ENCODE results near the gene ZSWIM6. TPM values are rescaled to one million over a fixed set of nuclear protein-coding genes. Genes with fewer than 3 reads are reported as not detected.

ZSWIM6 gene
- total RNA-seq, 1 experiment from 2014 or later = 4.2 TPM

DNA sequence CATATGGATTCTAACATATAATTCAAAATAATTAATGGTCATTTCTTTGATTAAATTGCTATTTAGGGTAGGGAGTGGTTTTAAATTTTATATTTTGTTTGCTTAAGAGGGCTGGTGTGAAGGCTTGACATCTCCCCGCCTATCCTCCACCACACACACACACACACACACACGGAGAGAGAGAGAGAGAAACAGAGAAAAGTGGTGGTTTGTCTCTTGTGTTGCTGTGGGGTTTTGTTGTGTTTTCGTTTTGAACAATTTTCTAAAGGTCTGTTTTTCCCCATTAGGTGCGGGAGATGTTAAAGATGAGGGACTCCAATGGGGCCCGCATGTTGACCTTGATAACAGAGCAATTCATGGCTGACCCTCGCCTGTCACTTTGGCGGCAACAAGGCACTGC lies 161.9 kb downstream of the ZSWIM6 start:
- Histone ChIP-seq H3K27ac (ENCODE audit: low read length) (no peak overlapping the region), H3K79me2 (ENCODE audit: low read length) (no peaks in the 10 kb centered on the region), H3K9ac (ENCODE audit: low read length) (no peak overlapping the region), H4K20me1 (ENCODE audit: insufficient read depth, low read depth, low read length) (0 out of 2 replicates have a peak, but pooled peaks cover 3% of the 10 kb centered on the region), H3K27me3 (ENCODE audit: low read length) (no peaks in the 10 kb centered on the region), H2AFZ (ENCODE audit: low read length) (no peak overlapping the region), H3K9me2 (replicated peaks; ENCODE audit: insufficient read depth, low read length) (no peaks in the 10 kb centered on the region), H3K9me3 (ENCODE audit: low read length) (no peaks in the 10 kb centered on the region), H3K4me2 (ENCODE audit: low read depth, low read length, poor library complexity, severe bottlenecking) (no peak overlapping the region), H3K36me3 (ENCODE audit: insufficient read depth, low read length) (no peaks in the 10 kb centered on the region), H3K4me1 (ENCODE audit: low read length) (no peaks in the 10 kb centered on the region), H3K4me3 (ENCODE audit: low read length) (no peak overlapping the region)
- no peak for DNase-seq

DNA sequence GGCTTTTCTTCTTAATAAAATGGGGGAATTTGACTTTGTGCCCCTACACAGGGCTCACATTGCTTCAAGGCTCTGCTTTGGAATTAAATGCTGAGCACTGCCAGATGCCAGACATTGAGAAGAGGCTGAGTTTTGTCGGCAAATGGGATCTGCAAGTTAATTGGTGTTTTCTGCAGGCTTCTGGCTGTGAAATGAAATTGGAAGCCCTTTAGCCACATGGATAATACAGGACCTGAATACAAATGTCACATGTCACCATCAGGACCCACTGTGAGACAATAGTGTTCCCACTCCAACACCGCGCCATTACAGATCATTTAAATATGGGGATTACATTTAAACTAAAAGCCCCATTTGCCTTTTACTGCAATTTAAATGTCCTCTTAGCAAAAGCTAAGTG lies 164.4 kb downstream of the ZSWIM6 start:
- no peaks in the 10 kb centered on the region for H3K79me2 ChIP-seq (ENCODE audit: low read length)
- no peak overlapping the region for H3K27ac ChIP-seq (ENCODE audit: low read length)
- no peaks in the 10 kb centered on the region for H3K36me3 ChIP-seq (ENCODE audit: insufficient read depth, low read length)
- H3K9me3 ChIP-seq (ENCODE audit: low read length) = no peaks in the 10 kb centered on the region
- no peak overlapping the region for H3K4me2 ChIP-seq (ENCODE audit: low read depth, low read length, poor library complexity, severe bottlenecking)
- H3K9me2 ChIP-seq (replicated peaks; ENCODE audit: insufficient read depth, low read length) = no peaks in the 10 kb centered on the region
- DNase-seq = no peak
- H3K4me3 ChIP-seq (ENCODE audit: low read length) = no peak overlapping the region
- no peaks in the 10 kb centered on the region for H3K27me3 ChIP-seq (ENCODE audit: low read length)
- H3K9ac ChIP-seq (ENCODE audit: low read length) = no peak overlapping the region
- H3K4me1 ChIP-seq (ENCODE audit: low read length) = no peaks in the 10 kb centered on the region
- peaks cover 10% of the 10 kb centered on the region; the same call in 1 of the 2 replicates for H4K20me1 ChIP-seq (ENCODE audit: insufficient read depth, low read depth, low read length)
- no peak overlapping the region for H2AFZ ChIP-seq (ENCODE audit: low read length)

DNA sequence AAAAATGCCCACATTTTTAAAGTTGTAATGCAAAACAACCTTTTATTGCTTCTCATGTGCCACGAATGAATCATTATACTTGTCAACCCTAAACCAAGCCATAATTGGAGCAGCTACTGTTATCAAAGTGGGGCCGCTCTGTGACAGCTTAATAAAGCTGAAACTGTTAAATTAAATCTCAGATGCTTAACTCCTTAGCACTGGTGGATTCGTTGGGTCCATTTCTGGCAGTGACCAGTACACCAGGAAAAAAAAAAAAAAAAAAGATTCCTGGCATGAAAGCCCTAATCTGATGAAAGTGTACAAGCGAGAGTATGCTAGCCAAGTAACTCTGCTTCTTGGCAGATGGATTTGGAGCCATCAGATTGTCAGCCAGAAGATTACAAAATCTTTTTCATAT lies 164.8 kb downstream of the ZSWIM6 start:
- Histone ChIP-seq H3K79me2 (ENCODE audit: low read length) (no peaks in the 10 kb centered on the region), H3K27me3 (ENCODE audit: low read length) (no peaks in the 10 kb centered on the region), H3K27ac (ENCODE audit: low read length) (no peak overlapping the region), H3K4me2 (ENCODE audit: low read depth, low read length, poor library complexity, severe bottlenecking) (no peak overlapping the region), H3K4me3 (ENCODE audit: low read length) (no peak overlapping the region), H3K9ac (ENCODE audit: low read length) (no peak overlapping the region), H3K36me3 (ENCODE audit: insufficient read depth, low read length) (no peaks in the 10 kb centered on the region), H3K9me3 (ENCODE audit: low read length) (no peaks in the 10 kb centered on the region), H3K9me2 (replicated peaks; ENCODE audit: insufficient read depth, low read length) (no peaks in the 10 kb centered on the region), H4K20me1 (ENCODE audit: insufficient read depth, low read depth, low read length) (peaks cover 10% of the 10 kb centered on the region; the same call in 1 of the 2 replicates), H3K4me1 (ENCODE audit: low read length) (no peaks in the 10 kb centered on the region), H2AFZ (ENCODE audit: low read length) (no peak overlapping the region)
- no peak for DNase-seq

DNA sequence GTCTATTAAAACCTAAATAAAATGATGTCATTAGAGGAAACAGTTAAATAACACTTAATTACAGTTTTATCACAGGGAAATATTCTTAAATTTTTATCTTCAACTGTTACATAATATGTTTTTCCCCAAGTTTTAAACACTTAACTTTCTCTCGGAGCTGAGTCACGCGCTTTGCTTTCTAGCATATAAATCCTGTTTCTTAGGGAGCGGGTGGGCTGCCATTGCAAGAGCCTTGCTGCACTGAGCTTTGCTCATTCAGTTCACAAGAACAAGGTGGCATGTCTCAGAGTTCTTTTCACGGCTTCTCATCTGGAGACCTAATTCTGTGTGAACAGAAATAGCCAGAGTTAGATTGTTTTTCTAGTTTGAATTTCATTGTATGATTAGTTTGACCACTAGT lies 166.1 kb downstream of the ZSWIM6 start:
- Histone ChIP-seq H3K4me1 (ENCODE audit: low read length) (no peaks in the 10 kb centered on the region), H3K27ac (ENCODE audit: low read length) (no peak overlapping the region), H3K27me3 (ENCODE audit: low read length) (no peaks in the 10 kb centered on the region), H3K79me2 (ENCODE audit: low read length) (no peaks in the 10 kb centered on the region), H3K9ac (ENCODE audit: low read length) (no peak overlapping the region), H3K36me3 (ENCODE audit: insufficient read depth, low read length) (no peaks in the 10 kb centered on the region), H3K9me3 (ENCODE audit: low read length) (no peaks in the 10 kb centered on the region), H3K4me2 (ENCODE audit: low read depth, low read length, poor library complexity, severe bottlenecking) (no peak overlapping the region), H2AFZ (ENCODE audit: low read length) (no peak overlapping the region), H3K4me3 (ENCODE audit: low read length) (no peak overlapping the region), H4K20me1 (ENCODE audit: insufficient read depth, low read depth, low read length) (peaks cover 10% of the 10 kb centered on the region; the same call in 1 of the 2 replicates), H3K9me2 (replicated peaks; ENCODE audit: insufficient read depth, low read length) (no peaks in the 10 kb centered on the region)
- DNase-seq = no peak

DNA sequence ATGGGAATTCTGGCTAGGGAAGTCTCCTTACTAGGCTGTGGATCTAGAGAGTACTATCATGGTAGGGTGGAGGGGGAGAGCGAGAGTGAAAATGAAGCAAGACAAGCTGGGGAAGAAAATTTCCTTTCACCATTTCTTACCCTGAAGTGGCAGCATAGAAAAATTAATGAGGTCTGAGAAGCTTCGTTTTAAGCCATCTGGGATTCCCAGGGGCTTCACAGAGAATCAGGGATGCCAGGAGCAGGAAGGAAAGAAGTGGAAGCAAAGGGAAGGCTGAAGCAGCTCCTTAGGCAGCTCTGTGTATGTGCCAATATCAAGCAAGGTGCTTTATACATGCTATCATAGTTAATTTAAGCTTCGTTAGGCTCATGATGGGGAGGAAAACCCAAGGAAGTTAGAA lies 169.9 kb downstream of the ZSWIM6 start:
- H3K9me2 ChIP-seq (replicated peaks; ENCODE audit: insufficient read depth, low read length) = no peaks in the 10 kb centered on the region
- no peak overlapping the region for H3K4me3 ChIP-seq (ENCODE audit: low read length)
- no peak overlapping the region for H3K4me2 ChIP-seq (ENCODE audit: low read depth, low read length, poor library complexity, severe bottlenecking)
- H3K79me2 ChIP-seq (ENCODE audit: low read length) = no peaks in the 10 kb centered on the region
- H4K20me1 ChIP-seq (ENCODE audit: insufficient read depth, low read depth, low read length) = peaks cover 10% of the 10 kb centered on the region; the same call in 1 of the 2 replicates
- H3K27ac ChIP-seq (ENCODE audit: low read length) = no peak overlapping the region
- no peaks in the 10 kb centered on the region for H3K9me3 ChIP-seq (ENCODE audit: low read length)
- DNase-seq = no peak
- H3K9ac ChIP-seq (ENCODE audit: low read length) = no peak overlapping the region
- H3K27me3 ChIP-seq (ENCODE audit: low read length) = no peaks in the 10 kb centered on the region
- H2AFZ ChIP-seq (ENCODE audit: low read length) = no peak overlapping the region
- H3K36me3 ChIP-seq (ENCODE audit: insufficient read depth, low read length) = no peaks in the 10 kb centered on the region
- H3K4me1 ChIP-seq (ENCODE audit: low read length) = no peaks in the 10 kb centered on the region

DNA sequence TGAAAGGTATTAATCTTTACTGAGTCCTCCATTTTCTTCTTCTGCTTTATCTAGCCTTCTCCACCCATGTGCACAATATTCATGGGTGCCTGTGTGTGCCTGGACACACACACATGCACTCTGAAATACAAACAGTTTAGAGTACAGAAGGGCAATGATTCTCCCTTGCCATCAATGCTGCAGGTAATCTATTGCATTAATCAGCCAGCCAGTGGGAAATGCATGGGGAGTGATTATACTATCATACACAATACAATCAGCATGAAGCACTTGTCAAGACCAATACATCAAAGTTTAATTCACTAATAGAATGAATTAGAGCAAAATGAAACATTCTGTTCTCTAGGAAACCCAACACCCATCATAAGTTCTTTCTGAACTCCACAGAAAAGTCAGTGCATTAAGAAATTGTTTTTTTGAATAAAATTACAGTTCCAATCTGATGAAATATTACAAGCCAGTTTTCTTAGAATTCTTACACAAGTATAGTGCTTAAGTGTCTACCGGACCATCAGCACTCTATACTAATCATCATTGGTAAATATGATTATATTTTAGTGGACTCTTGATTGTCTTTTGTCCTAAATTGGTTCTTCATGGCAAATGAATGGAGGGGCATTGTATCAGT lies 172.2 kb downstream of the ZSWIM6 start:
- no peak for DNase-seq
- peaks cover 6% of the 10 kb centered on the region; the same call in 1 of the 2 replicates for H4K20me1 ChIP-seq (ENCODE audit: insufficient read depth, low read depth, low read length)

DNA sequence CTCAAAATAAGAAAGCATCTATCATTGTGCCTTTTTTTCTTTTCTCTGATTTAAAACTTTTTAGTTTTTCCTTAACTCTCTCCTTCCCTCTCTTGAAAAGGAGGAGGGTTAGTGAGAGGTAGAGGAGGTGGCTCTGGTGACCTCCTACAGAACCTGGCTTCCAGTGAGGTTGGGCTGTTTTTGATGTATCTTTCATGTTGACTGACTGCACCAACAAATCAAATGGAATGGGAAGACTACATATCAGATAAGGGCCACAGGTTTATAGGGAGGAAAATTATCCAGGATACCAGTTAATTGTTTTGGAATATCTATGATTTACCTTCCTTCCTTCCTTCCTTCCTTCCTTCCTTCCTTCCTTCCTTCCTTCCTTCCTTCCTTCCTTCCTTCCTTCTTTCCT lies 173.2 kb downstream of the ZSWIM6 start:
- Histone ChIP-seq H3K27me3 (ENCODE audit: low read length) (no peaks in the 10 kb centered on the region), H3K4me1 (ENCODE audit: low read length) (no peaks in the 10 kb centered on the region), H3K9me3 (ENCODE audit: low read length) (no peaks in the 10 kb centered on the region), H4K20me1 (ENCODE audit: insufficient read depth, low read depth, low read length) (0 out of 2 replicates have a peak, but pooled peaks cover 3% of the 10 kb centered on the region), H3K9ac (ENCODE audit: low read length) (no peak overlapping the region), H3K4me3 (ENCODE audit: low read length) (no peak overlapping the region), H3K9me2 (replicated peaks; ENCODE audit: insufficient read depth, low read length) (no peaks in the 10 kb centered on the region), H3K36me3 (ENCODE audit: insufficient read depth, low read length) (no peaks in the 10 kb centered on the region), H3K4me2 (ENCODE audit: low read depth, low read length, poor library complexity, severe bottlenecking) (no peak overlapping the region), H2AFZ (ENCODE audit: low read length) (no peak overlapping the region), H3K27ac (ENCODE audit: low read length) (no peak overlapping the region), H3K79me2 (ENCODE audit: low read length) (no peaks in the 10 kb centered on the region)
- DNase-seq = no peak

More for the DNA sequence above, 172.2 kb downstream of the ZSWIM6 start:
- no peaks in the 10 kb centered on the region for H3K9me2 ChIP-seq (replicated peaks; ENCODE audit: insufficient read depth, low read length)
- no peak overlapping the region for H3K4me3 ChIP-seq (ENCODE audit: low read length)
- H3K36me3 ChIP-seq (ENCODE audit: insufficient read depth, low read length) = no peaks in the 10 kb centered on the region
- no peak overlapping the region for H2AFZ ChIP-seq (ENCODE audit: low read length)
- H3K27me3 ChIP-seq (ENCODE audit: low read length) = no peaks in the 10 kb centered on the region
- H3K79me2 ChIP-seq (ENCODE audit: low read length) = no peaks in the 10 kb centered on the region
- H3K9ac ChIP-seq (ENCODE audit: low read length) = no peak overlapping the region
- no peak overlapping the region for H3K4me2 ChIP-seq (ENCODE audit: low read depth, low read length, poor library complexity, severe bottlenecking)
- H3K27ac ChIP-seq (ENCODE audit: low read length) = no peak overlapping the region
- no peaks in the 10 kb centered on the region for H3K4me1 ChIP-seq (ENCODE audit: low read length)
- no peaks in the 10 kb centered on the region for H3K9me3 ChIP-seq (ENCODE audit: low read length)

DNA sequence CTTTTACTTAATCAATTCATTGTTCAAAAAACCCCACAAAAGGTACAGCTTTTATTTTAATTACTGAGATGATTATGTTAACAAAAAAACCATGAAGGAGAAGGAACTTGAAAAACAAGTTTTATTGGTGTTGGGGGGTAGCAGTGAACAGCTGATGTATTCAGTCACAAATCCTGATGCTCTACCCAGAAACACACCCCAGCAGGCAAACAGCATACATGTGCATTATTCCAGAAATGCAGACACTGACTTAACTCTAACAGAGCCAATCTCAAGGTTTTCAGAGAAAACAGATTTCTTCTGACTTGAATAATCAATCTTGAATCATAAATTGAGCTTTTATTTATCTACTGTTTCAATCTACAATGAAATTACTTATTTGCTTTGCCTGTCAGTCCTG lies 175.2 kb downstream of the ZSWIM6 start:
- H3K27me3 ChIP-seq (ENCODE audit: low read length) = no peaks in the 10 kb centered on the region
- no peak overlapping the region for H3K27ac ChIP-seq (ENCODE audit: low read length)
- no peak overlapping the region for H3K4me2 ChIP-seq (ENCODE audit: low read depth, low read length, poor library complexity, severe bottlenecking)
- no peak for DNase-seq
- no peaks in the 10 kb centered on the region for H3K36me3 ChIP-seq (ENCODE audit: insufficient read depth, low read length)
- no peaks in the 10 kb centered on the region for H3K79me2 ChIP-seq (ENCODE audit: low read length)
- H3K4me3 ChIP-seq (ENCODE audit: low read length) = no peak overlapping the region
- no peaks in the 10 kb centered on the region for H4K20me1 ChIP-seq (ENCODE audit: insufficient read depth, low read depth, low read length)
- no peak overlapping the region for H2AFZ ChIP-seq (ENCODE audit: low read length)
- no peaks in the 10 kb centered on the region for H3K9me2 ChIP-seq (replicated peaks; ENCODE audit: insufficient read depth, low read length)
- H3K9ac ChIP-seq (ENCODE audit: low read length) = no peak overlapping the region
- no peaks in the 10 kb centered on the region for H3K9me3 ChIP-seq (ENCODE audit: low read length)
- H3K4me1 ChIP-seq (ENCODE audit: low read length) = no peaks in the 10 kb centered on the region
